Measurements from ENCODE around the gene BNC2. TPM values are rescaled to one million over a fixed set of nuclear protein-coding genes. Genes with fewer than 3 reads are reported as not detected.

BNC2 gene
- total RNA-seq, 2 donors from 2014 or later: 2.1 to 20.0 TPM

GRCh38 chr9:16755467-16756160 is 114.9 kb downstream of the BNC2 start:
- no peak overlapping the region for H3K4me3 ChIP-seq
- TF ChIP-seq CTCF (IDR thresholded peaks at IDR 0.05): no peak
- no peak overlapping the region for H3K27ac ChIP-seq
- H3K9me3 ChIP-seq: no peaks in the 10 kb centered on the region
- intact Hi-C loops (cut with DNase I): no loop called here
- H3K27me3 ChIP-seq: no peaks in the 10 kb centered on the region
- no peaks in the 10 kb centered on the region for H3K4me1 ChIP-seq
- DNase-seq: no peak
- no peaks in the 10 kb centered on the region for H3K36me3 ChIP-seq
- no peak overlapping the region for H3K9ac ChIP-seq (ENCODE audit: low read depth in 2 of 2, low read length in 2 of 2)

GRCh38 chr9:16754662-16755061 is 115.8 kb downstream of the BNC2 start:
- Histone ChIP-seq H3K9ac (ENCODE audit: low read depth in 2 of 2, low read length in 2 of 2) (no peak overlapping the region), H3K4me1 (no peaks in the 10 kb centered on the region), H3K27ac (no peak overlapping the region), H3K4me3 (no peak overlapping the region), H3K27me3 (no peaks in the 10 kb centered on the region), H3K36me3 (no peaks in the 10 kb centered on the region), H3K9me3 (no peaks in the 10 kb centered on the region)
- no peak for TF ChIP-seq CTCF (IDR thresholded peaks at IDR 0.05)
- no peak for DNase-seq
- intact Hi-C loops (cut with DNase I): no loop called here

GRCh38 chr9:16753256-16753655 is 117.2 kb downstream of the BNC2 start:
- no peak for TF ChIP-seq CTCF (IDR thresholded peaks at IDR 0.05)
- DNase-seq: no peak
- H3K27ac ChIP-seq: no peak overlapping the region
- no peaks in the 10 kb centered on the region for H3K4me1 ChIP-seq
- intact Hi-C loops (cut with DNase I): no loop called here
- no peaks in the 10 kb centered on the region for H3K9me3 ChIP-seq
- H3K36me3 ChIP-seq: no peaks in the 10 kb centered on the region
- H3K4me3 ChIP-seq: no peak overlapping the region
- H3K27me3 ChIP-seq: no peaks in the 10 kb centered on the region
- no peak overlapping the region for H3K9ac ChIP-seq (ENCODE audit: low read depth in 2 of 2, low read length in 2 of 2)

- Histone ChIP-seq H3K4me1 (no peaks in the 10 kb centered on the region), H3K9ac (ENCODE audit: low read depth in 2 of 2, low read length in 2 of 2) (no peak overlapping the region), H3K9me3 (no peaks in the 10 kb centered on the region), H3K27ac (no peak overlapping the region), H3K36me3 (no peaks in the 10 kb centered on the region), H3K4me3 (no peak overlapping the region), H3K27me3 (no peaks in the 10 kb centered on the region)
- TF ChIP-seq CTCF (IDR thresholded peaks at IDR 0.05): no peak
- no peak for DNase-seq
- intact Hi-C loops (cut with DNase I): no loop called here
Observed at GRCh38 chr9:16752601-16753000, 117.9 kb downstream of the BNC2 start.

GRCh38 chr9:16750553-16750952 is 119.9 kb downstream of the BNC2 start:
- no peak overlapping the region for H3K27ac ChIP-seq
- no peaks in the 10 kb centered on the region for H3K36me3 ChIP-seq
- TF ChIP-seq CTCF (IDR thresholded peaks at IDR 0.05): no peak
- DNase-seq: no peak
- no peaks in the 10 kb centered on the region for H3K9me3 ChIP-seq
- no peaks in the 10 kb centered on the region for H3K4me1 ChIP-seq
- no peak overlapping the region for H3K4me3 ChIP-seq
- H3K9ac ChIP-seq (ENCODE audit: low read depth in 2 of 2, low read length in 2 of 2): no peak overlapping the region
- intact Hi-C loops (cut with DNase I): no loop called here
- H3K27me3 ChIP-seq: no peaks in the 10 kb centered on the region

Measured in colonic mucosa (tissue), 4 donors.